Fibroblast of lung (primary cell): ENCODE measurements around the gene ACTL6A. TPM values are rescaled to one million over a fixed set of nuclear protein-coding genes. Genes with fewer than 3 reads are reported as not detected.

Experiments
- DNase-seq, 2 donors: peaks; one replicate each; pipeline versions ENCODE4 v3.0.0 to v3.0.0-alpha.2; 2010; ENCODE audit warnings: low read depth in 2 of 2
- H2AFZ ChIP-seq: 2 replicates; pipeline ENCODE4 v1.5.1; 2012; ENCODE audit warnings: low read length, control low read depth, inconsistent platforms
- H3K27ac ChIP-seq: 2 replicates; pipeline ENCODE4 v1.5.1; 2011; ENCODE audit warnings: low read length, control low read depth; ENCODE audit not compliant: insufficient read depth
- H3K27me3 ChIP-seq: 2 replicates; pipeline ENCODE4 v1.5.1; 2011; ENCODE audit warnings: mild to moderate bottlenecking, low read length; ENCODE audit not compliant: control insufficient read depth, insufficient read depth
- H3K36me3 ChIP-seq: 2 replicates; pipeline ENCODE4 v1.5.1; 2011; ENCODE audit warnings: low read length; ENCODE audit not compliant: control insufficient read depth, insufficient read depth
- H3K4me1 ChIP-seq: 2 replicates; pipeline ENCODE4 v1.5.1; 2011; ENCODE audit warnings: low read length; ENCODE audit not compliant: control insufficient read depth, insufficient read depth; ENCODE audit errors: extremely low read depth
- H3K4me2 ChIP-seq: 2 replicates; pipeline ENCODE4 v1.5.1; 2011; ENCODE audit warnings: low read length, control low read depth; ENCODE audit not compliant: insufficient read depth; ENCODE audit errors: extremely low read depth
- H3K4me3 ChIP-seq, 4 experiments: fragments of 200-600 bp in 1 of 4; sonication (generic) in 1 of 4; replicated peaks in 1 of 4; 2 replicates each; pipeline ENCODE4 v1.5.1; 2011 to 2016; ENCODE audit warnings: low read length in 4 of 4, low read depth in 3 of 4, mild to moderate bottlenecking in 3 of 4, control low read depth in 2 of 4, inconsistent platforms in 1 of 4, mixed read lengths in 1 of 4; ENCODE audit not compliant: insufficient read depth in 1 of 4; ENCODE audit errors: control extremely low read depth in 1 of 4
- H3K79me2 ChIP-seq: 2 replicates; pipeline ENCODE4 v1.5.1; 2012; ENCODE audit warnings: mild to moderate bottlenecking, low read length, inconsistent platforms; ENCODE audit not compliant: control insufficient read depth, insufficient read depth
- H3K9ac ChIP-seq: 2 replicates; pipeline ENCODE4 v1.5.1; 2011; ENCODE audit warnings: mild to moderate bottlenecking, low read length, control low read depth; ENCODE audit not compliant: insufficient read depth
- H3K9me3 ChIP-seq: 2 replicates; pipeline ENCODE4 v1.5.1; 2012; ENCODE audit warnings: low read depth, low read length; ENCODE audit not compliant: control insufficient read depth, insufficient read depth
- H4K20me1 ChIP-seq: 2 replicates; pipeline ENCODE4 v1.5.1; 2011; ENCODE audit warnings: low read length; ENCODE audit not compliant: control insufficient read depth, insufficient read depth; ENCODE audit errors: extremely low read depth
- CTCF ChIP-seq, 2 donors: IDR thresholded peaks in 1 of 2; conservative IDR thresholded peaks in 1 of 2; 1 replicate in 1 of 2; 2 replicates in 1 of 2; pipeline ENCODE4 v1.5.1; 2011 to 2012; ENCODE audit warnings: low read length in 2 of 2, control low read depth in 1 of 2, inconsistent platforms in 1 of 2, low read depth in 1 of 2, mild to moderate bottlenecking in 1 of 2
- EZH2 ChIP-seq: IDR thresholded peaks from 2 replicates; pipeline ENCODE4 v1.5.1; 2012; ENCODE audit warnings: low read length, control low read depth, mild to moderate bottlenecking; ENCODE audit errors: missing control alignments
- polyA plus RNA-seq, 2 donors: library from polyadenylated mRNA; depleted of rRNA in 1 of 2; stranded (reverse) in 1 of 2; unstranded in 1 of 2; fragments of >200 nt; gene quantifications; 2 replicates each; pipeline ENCODE4 v1.2.1, GENCODE V29; 2011 to 2012; ENCODE audit warnings: missing spikeins in 1 of 2
- total RNA-seq: library from RNA; depleted of rRNA; stranded (reverse); fragments of >200 nt; gene quantifications from 2 replicates; pipeline ENCODE4 v1.2.1, GENCODE V29; 2014

The ACTL6A gene
- total and polyA plus RNA-seq, 2 donors (not counting 1 experiment from before 2014, with no cell fraction given): 48.6 to 58.3 TPM

- no peaks in the 10 kb centered on the region for H3K27me3 ChIP-seq
- H3K79me2 ChIP-seq: no peaks in the 10 kb centered on the region
- H3K27ac ChIP-seq: no peak overlapping the region
- DNase-seq: no peak
- H3K4me2 ChIP-seq: peak overlapping the region; percentile 51
- no peaks in the 10 kb centered on the region for H4K20me1 ChIP-seq
- peak overlapping the region in 1 of 4 experiments; percentile 43 for H3K4me3 ChIP-seq
- TF ChIP-seq EZH2 (no peak), CTCF (conservative IDR thresholded peaks at IDR 0.05 in 1 of 2, IDR thresholded peaks at IDR 0.05 in 1 of 2; ENCODE audit: low read depth in 1 of 2, low read length in 2 of 2) (no peak)
- no peak overlapping the region for H2AFZ ChIP-seq
- no peaks in the 10 kb centered on the region for H3K4me1 ChIP-seq
- H3K9ac ChIP-seq: no peak overlapping the region
- H3K36me3 ChIP-seq: no peaks in the 10 kb centered on the region
- no peaks in the 10 kb centered on the region for H3K9me3 ChIP-seq
These were observed 36.2 kb upstream of the ACTL6A start for GRCh38 chr3:179526482-179526881.

GRCh38 chr3:179526989-179527391 is 35.7 kb upstream of the ACTL6A start:
- Histone ChIP-seq H3K27ac (peak overlapping the region; percentile 55), H3K9ac (no peak overlapping the region), H3K79me2 (no peaks in the 10 kb centered on the region), H2AFZ (peak overlapping the region; percentile 87), H4K20me1 (no peaks in the 10 kb centered on the region), H3K4me3 (peak overlapping the region; percentile 1 to 46 (median 38)), H3K9me3 (no peaks in the 10 kb centered on the region), H3K4me1 (no peaks in the 10 kb centered on the region), H3K36me3 (no peaks in the 10 kb centered on the region), H3K4me2 (peak overlapping the region; percentile 51), H3K27me3 (no peaks in the 10 kb centered on the region)
- peak; percentile 77 to 85 for DNase-seq
- TF ChIP-seq EZH2 (no peak), CTCF (conservative IDR thresholded peaks at IDR 0.05 in 1 of 2, IDR thresholded peaks at IDR 0.05 in 1 of 2; ENCODE audit: low read depth in 1 of 2, low read length in 2 of 2) (no peak)

- H3K9ac ChIP-seq: no peak overlapping the region
- no peaks in the 10 kb centered on the region for H3K9me3 ChIP-seq
- no peak overlapping the region for H3K4me3 ChIP-seq
- H3K36me3 ChIP-seq: no peaks in the 10 kb centered on the region
- TF ChIP-seq CTCF (conservative IDR thresholded peaks at IDR 0.05 in 1 of 2, IDR thresholded peaks at IDR 0.05 in 1 of 2; ENCODE audit: low read depth in 1 of 2, low read length in 2 of 2) (no peak), EZH2 (no peak)
- no peak overlapping the region for H3K4me2 ChIP-seq
- H3K4me1 ChIP-seq: no peaks in the 10 kb centered on the region
- H3K27me3 ChIP-seq: no peaks in the 10 kb centered on the region
- no peaks in the 10 kb centered on the region for H3K79me2 ChIP-seq
- peak; percentile 3 to 62 for DNase-seq
- no peak overlapping the region for H3K27ac ChIP-seq
- H4K20me1 ChIP-seq: no peaks in the 10 kb centered on the region
- H2AFZ ChIP-seq: no peak overlapping the region
These were observed 34.0 kb upstream of the ACTL6A start for GRCh38 chr3:179528772-179529171.
